KOPT-K1 (cell line): ENCODE data around the gene NME2.
"Not testable (repeated sequence)": the region's sequence is repeated elsewhere in the genome, so short reads cannot be mapped to it uniquely, and the experiment has no call there.

Source experiments
- H3K27ac ChIP-seq: fragments of 200-600 bp; sonication (generic); 2 replicates; pipeline ENCODE4 v1.5.1; 2016; ENCODE audit warnings: antibody characterized with exemption, mild to moderate bottlenecking, low read depth, low read length; ENCODE audit not compliant: poor library complexity, severe bottlenecking
- H3K36me3 ChIP-seq: fragments of 200-600 bp; sonication (generic); 2 replicates; pipeline ENCODE4 v1.5.1; 2017; ENCODE audit warnings: antibody characterized with exemption, mild to moderate bottlenecking, low read length, moderate library complexity; ENCODE audit not compliant: insufficient read depth
- H3K9me3 ChIP-seq: fragments of 200-600 bp; sonication (generic); 2 replicates; pipeline ENCODE4 v1.5.1; 2017; ENCODE audit warnings: antibody characterized with exemption, low read length, mild to moderate bottlenecking; ENCODE audit not compliant: insufficient read depth, poor library complexity, severe bottlenecking

NME2 gene

DNA sequence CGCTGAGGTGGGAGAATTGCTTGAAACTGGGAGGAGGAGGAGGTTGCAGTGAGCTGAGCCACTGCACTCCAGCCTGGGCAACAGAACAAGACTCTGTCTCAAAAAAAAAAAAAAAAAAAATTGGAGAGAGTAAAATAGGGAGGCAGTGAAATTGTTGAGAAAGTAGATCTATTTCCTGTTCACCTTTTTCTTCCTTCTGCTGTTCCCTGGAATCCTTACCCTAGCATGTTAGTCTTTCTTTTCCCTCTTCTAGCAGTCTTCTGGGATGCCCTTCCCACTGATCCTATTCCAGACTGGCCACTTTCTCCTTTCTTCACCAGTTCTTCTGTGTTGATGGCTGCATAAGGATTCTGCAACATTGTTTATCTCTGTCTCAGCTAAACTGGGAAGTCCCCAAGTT is 3.1 kb downstream of the NME2 start:
- Histone ChIP-seq H3K27ac (no peak overlapping the region), H3K36me3 (peaks cover 66% of the 10 kb centered on the region), H3K9me3 (no peaks in the 10 kb centered on the region)

DNA sequence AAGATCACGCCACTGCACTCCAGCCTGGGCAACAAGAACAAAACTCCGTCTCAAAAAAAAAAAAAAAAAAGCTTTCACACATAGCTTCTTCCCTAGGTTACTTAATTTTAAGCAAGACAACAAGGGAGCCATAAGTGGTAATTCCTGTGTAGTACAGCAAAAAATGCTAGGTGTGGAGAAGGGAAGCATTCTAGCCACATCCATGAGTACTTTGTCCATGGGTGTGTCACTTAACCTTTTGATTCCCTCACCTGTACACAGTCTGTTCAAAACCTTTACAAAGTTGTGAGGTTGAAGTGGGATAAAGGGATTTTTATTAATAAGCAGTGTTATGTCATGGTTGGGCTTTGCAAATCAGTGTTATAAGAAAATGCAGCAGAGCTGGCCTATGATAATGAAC is 4.5 kb downstream of the NME2 start:
- Histone ChIP-seq H3K36me3 (peaks cover 79% of the 10 kb centered on the region), H3K27ac (no peak overlapping the region), H3K9me3 (no peaks in the 10 kb centered on the region)

- H3K27ac ChIP-seq, H3K9me3 ChIP-seq: not testable (repeated sequence)
- peaks cover 89% of the 10 kb centered on the region for H3K36me3 ChIP-seq
These were observed 5.8 kb downstream of the NME2 start for GRCh38 chr17:51172030-51172429.

DNA sequence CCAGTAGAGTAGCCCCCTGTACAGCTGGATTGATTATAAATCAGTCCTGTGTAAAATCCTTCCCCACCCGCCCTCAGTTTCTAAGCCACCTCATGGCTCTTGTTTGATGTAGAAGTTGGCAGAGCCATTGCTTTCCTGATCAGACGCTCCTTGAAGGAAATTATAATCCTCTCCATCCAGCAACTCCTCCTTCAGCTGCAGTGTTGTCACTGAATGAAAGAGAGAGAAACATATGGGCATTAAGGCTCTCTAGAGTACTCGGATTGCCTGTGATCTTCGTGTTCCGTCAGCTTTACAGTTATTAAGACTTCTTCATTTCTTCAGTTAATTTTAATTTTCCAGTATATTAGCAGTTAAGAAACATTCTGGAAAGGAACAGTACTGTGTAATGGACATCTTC is 14.3 kb downstream of the NME2 start:
- Histone ChIP-seq H3K9me3 (no peaks in the 10 kb centered on the region), H3K36me3 (peaks cover 86% of the 10 kb centered on the region), H3K27ac (no peak overlapping the region)

DNA sequence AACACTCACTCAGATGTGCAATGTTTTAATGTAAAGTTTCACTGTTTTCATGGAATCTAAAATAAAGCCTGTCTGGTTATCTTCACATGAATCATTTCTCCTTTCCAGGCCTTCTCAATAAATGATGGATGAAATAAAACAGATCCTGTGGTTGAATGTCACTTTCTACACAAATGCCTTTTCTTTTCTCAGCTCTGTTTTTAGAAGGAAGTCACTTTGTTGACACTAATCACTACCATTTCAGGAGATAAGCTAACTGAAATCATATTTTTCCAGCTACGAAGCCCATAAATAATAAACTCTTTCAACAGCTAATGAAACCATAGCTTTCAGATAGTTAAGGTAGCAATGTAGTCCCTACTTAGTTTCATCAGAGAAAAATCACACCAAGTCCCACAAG is 17.9 kb downstream of the NME2 start:
- Histone ChIP-seq H3K9me3 (no peaks in the 10 kb centered on the region), H3K36me3 (peaks cover 88% of the 10 kb centered on the region), H3K27ac (no peak overlapping the region)

DNA sequence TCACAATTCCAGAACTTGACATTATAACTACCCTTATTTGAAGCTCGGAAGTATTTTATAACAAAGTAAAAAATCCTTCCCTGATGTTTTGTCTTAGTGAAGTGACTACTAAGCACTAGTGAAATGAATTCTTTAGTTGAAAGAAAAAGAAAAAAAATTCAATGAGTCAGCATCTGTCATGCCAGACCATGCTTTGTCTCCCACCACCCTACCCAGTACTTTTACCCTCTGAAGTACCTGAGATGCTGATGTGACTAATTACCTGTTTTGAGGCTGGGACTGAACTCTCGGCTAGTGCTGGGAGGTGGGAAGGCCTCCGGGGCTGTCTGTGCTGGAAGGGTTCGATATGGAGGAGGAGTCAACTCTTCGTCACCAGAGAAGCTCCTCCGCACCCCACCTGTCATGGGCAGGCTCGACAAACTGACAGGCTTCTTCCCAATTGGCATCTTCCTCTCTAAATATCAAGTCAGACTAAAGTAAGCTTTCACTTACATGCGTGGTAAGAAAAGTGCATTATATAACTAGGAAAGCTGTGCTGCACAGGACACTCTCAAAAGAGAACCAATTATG is 19.6 kb downstream of the NME2 start:
- Histone ChIP-seq H3K9me3 (no peaks in the 10 kb centered on the region), H3K36me3 (peaks cover 94% of the 10 kb centered on the region), H3K27ac (no peak overlapping the region)

- Histone ChIP-seq H3K36me3 (peaks cover 96% of the 10 kb centered on the region), H3K9me3 (no peaks in the 10 kb centered on the region), H3K27ac (no peak overlapping the region)
These were observed 22.1 kb downstream of the NME2 start for GRCh38 chr17:51188271-51188833.

DNA sequence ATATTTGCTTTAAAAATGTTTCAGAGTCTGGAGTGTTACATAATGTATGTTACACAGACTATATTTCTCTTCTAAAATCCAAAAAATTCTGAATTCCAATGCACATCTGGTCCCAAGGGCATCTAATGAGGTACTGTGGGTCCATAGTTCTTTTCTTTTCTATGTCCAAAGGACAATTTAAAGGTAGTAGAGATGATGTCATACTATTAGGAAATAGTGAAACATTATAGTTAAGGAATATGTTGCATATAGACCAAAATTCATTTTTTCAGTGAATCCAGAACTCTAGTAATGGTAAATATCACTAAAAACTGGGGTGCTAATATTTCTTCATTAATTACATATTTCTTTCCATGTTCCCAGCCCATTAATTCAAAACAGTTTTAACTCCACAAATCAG is 23.0 kb downstream of the NME2 start:
- Histone ChIP-seq H3K36me3 (peaks cover 96% of the 10 kb centered on the region), H3K27ac (no peak overlapping the region), H3K9me3 (no peaks in the 10 kb centered on the region)

- Histone ChIP-seq H3K27ac (no peak overlapping the region), H3K36me3 (peaks cover 96% of the 10 kb centered on the region), H3K9me3 (no peaks in the 10 kb centered on the region)
These were observed 23.4 kb downstream of the NME2 start for GRCh38 chr17:51189628-51190027.

DNA sequence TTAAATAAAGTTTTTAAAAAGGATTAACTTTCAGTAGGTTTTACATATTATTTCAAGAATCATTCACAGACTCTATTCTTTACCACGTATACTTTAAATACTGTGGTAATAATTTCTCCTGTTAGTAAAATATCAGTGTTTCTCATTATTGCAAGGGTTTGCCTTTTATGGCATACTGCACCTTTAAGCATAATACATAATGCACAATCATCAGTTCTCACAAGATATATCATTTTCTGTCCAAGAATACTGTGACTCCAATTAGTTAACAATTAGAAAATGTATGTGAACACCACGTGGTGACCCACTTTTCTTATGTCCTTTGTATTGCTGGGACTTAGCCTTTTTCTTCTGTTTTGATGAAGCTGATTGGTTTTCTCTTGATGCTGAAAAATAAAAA is 25.7 kb downstream of the NME2 start:
- no peak overlapping the region for H3K27ac ChIP-seq
- H3K36me3 ChIP-seq: peaks cover 96% of the 10 kb centered on the region
- no peaks in the 10 kb centered on the region for H3K9me3 ChIP-seq

DNA sequence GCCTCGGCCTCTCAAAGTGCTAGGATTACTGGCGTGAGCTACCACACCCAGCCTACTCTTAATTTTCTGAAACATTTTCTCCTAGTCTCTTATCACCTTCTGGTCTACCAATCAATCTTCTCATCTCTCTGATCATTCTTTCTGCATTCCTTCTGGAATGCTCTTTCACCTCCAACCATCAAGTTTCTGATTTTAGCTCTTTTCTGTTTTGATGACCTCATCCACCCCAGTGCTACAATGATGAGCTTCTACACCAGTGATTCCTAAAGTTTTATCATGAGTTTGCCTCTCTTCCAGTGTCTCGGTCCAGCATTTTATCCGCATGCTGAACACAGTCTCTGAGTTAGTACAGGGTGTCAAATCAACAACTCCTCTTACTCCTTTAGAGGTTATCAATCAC is 31.5 kb downstream of the NME2 start:
- Histone ChIP-seq H3K9me3 (no peaks in the 10 kb centered on the region), H3K36me3 (peaks cover 96% of the 10 kb centered on the region)

GRCh38 chr17:51200295-51200694 is 34.1 kb downstream of the NME2 start:
- peaks cover 89% of the 10 kb centered on the region for H3K36me3 ChIP-seq
- H3K9me3 ChIP-seq: no peaks in the 10 kb centered on the region
- peak overlapping the region; percentile 51 for H3K27ac ChIP-seq

More for the DNA sequence above, 31.5 kb downstream of the NME2 start:
- no peak overlapping the region for H3K27ac ChIP-seq

DNA sequence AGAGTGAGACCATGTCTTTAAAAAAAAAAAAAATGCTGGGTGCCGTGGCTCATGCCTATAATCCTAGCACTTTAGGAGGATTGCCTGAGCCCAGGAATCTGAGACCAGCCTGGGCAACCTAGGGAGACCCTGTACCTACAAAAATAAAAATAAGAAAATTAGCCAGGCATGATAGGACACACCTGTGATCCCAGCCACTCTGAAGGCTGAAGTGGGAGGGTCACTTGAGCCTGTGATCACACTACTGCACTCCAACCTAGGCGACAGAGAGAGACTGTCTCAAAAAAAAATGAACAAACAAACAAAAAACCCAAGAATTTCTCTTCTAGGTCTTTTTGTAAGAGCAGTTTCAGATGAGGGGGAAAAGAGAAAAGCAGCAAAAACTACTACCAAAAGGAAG is 34.6 kb downstream of the NME2 start:
- H3K36me3 ChIP-seq: peaks cover 89% of the 10 kb centered on the region
- H3K9me3 ChIP-seq: no peaks in the 10 kb centered on the region

GRCh38 chr17:51203838-51204237 is 37.6 kb downstream of the NME2 start:
- H3K9me3 ChIP-seq: no peaks in the 10 kb centered on the region
- no peak overlapping the region for H3K27ac ChIP-seq
- H3K36me3 ChIP-seq: peaks cover 92% of the 10 kb centered on the region

More for the DNA sequence above, 34.6 kb downstream of the NME2 start:
- peak overlapping the region; percentile 51 for H3K27ac ChIP-seq

DNA sequence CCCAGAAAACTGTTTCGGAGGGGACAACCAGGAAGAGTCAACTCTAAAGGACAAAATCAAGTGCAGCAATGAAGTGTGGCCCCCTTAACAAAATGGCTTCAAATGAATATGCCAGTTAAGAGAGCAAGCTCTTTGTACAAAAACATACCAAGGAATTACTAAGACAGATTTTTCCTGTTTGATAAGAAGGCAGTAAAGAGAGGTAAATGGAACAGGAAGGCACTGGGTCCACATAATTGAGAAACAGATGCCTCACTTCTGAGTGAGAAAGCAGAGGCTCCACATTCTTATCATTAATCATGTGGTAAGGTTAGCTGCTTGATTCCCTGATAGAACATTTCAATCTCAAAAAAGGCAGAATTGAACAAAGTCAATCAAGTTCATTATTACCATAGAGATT is 48.7 kb downstream of the NME2 start:
- Histone ChIP-seq H3K27ac (no peak overlapping the region), H3K36me3 (peaks cover 99% of the 10 kb centered on the region), H3K9me3 (no peaks in the 10 kb centered on the region)

DNA sequence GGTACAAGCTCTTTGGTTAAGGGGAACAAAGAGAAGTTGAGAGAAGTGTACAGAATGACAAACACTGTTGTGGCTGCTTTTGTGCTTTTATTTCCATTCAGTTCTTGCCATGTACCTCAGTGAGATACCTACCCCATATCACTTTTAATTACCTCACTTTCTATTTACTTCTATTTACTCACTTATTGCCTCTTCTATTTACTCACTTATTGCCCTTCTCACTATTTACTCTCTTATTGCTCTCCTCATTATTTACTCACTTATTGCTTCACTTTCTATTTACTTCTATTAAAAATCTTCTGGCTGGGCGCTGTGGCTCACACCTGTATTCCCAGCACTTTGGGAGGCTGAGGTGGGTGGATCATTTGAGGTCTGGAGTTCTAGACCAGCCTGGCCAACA is 51.7 kb downstream of the NME2 start:
- H3K36me3 ChIP-seq: peaks cover 99% of the 10 kb centered on the region

More for the DNA sequence above, 51.7 kb downstream of the NME2 start:
- no peak overlapping the region for H3K27ac ChIP-seq
- H3K9me3 ChIP-seq: no peaks in the 10 kb centered on the region
